Measurements from ENCODE around the gene PSMA8.

GRCh38 chr18:26228562-26229260, 95.0 kb downstream of the PSMA8 start:
- TF ChIP-seq USF1 (IDR thresholded peaks at IDR 0.05; ENCODE audit: borderline replicate concordance, low read depth) (no peak), CTCF (IDR thresholded peaks at IDR 0.05) (no peak), JUND (IDR thresholded peaks at IDR 0.05) (no peak)

All from SK-N-SH (cell line).